ENCODE results near the gene C1QL2.

DNA sequence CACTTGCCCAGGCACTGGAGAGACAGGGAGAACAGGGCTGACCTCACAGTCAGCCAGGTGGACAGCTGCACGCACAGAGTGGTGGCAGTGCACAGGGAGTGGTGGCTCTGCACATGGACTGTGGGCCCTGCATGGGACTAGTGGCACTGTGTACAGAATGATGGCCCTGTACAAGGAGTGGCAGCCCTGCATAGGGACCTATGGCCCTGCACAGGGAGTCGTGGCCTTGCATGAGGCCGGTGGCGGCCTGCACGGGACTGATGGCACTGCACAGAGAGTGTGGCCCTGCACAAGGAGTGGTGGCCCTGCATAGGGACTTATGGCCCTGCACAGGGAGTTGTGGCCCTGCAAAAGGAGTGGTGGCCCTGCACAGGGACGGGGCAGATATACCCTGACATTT lies 46.0 kb upstream of the C1QL2 start:
- no peak for TF ChIP-seq POLR2A (IDR thresholded peaks at IDR 0.05; ENCODE audit: low read depth, low read length)
- no peak for TF ChIP-seq POLR2AphosphoS5 (IDR thresholded peaks at IDR 0.05; ENCODE audit: low read depth, low read length)
- TF ChIP-seq TAF1 (IDR thresholded peaks at IDR 0.05; ENCODE audit: borderline replicate concordance, low read depth, low read length) = no peak

Data from GM12892 (cell line).